Stimulated activated CD8-positive, alpha-beta memory T cell treated with anti-CD3 and anti-CD28 coated beads, Interleukin-7, amount 100 ng/mL, for 4 hours (primary cell): ENCODE data around the gene TSPO.
"Not testable (repeated sequence)": the region's sequence is repeated elsewhere in the genome, so short reads cannot be mapped to it uniquely, and the experiment has no call there.

Experiments used
- DNase-seq, 2 donors: peaks; one replicate each; pipeline ENCODE4 v3.0.0-alpha.2; 2020; ENCODE audit warnings: low read depth in 2 of 2

TSPO gene

GRCh38 chr22:43151251-43152002, at the start of gene TSPO:
Gene TSPO (plus strand): TSS chr22:43151559. CDS start chr22:43159239, 7,680 bp downstream.
- DNase-seq: peak in 1 of 2 donors; percentile 46

- not testable (repeated sequence) for DNase-seq
Observed at GRCh38 chr22:43104056-43104625, 47.2 kb upstream of the TSPO start.

- not testable (repeated sequence) for DNase-seq
Observed at GRCh38 chr22:43104950-43105349, 46.4 kb upstream of the TSPO start.

- no peak for DNase-seq
Observed at GRCh38 chr22:43106302-43106701, 45.1 kb upstream of the TSPO start.

- DNase-seq: no peak
Observed at GRCh38 chr22:43109511-43109910, 41.8 kb upstream of the TSPO start.

- no peak for DNase-seq
Observed at GRCh38 chr22:43109921-43110443, 41.4 kb upstream of the TSPO start.

- DNase-seq: peak in 1 of 2 donors; percentile 30
Observed at GRCh38 chr22:43110444-43110926, 40.9 kb upstream of the TSPO start, which contains the start of gene BIK. Gene BIK (plus strand): TSS chr22:43110750. CDS start chr22:43124023, 13,273 bp downstream.

GRCh38 chr22:43110927-43111623, 40.3 kb upstream of the TSPO start:
- DNase-seq: peak in 1 of 2 donors; percentile 42

- no peak for DNase-seq
Observed at GRCh38 chr22:43113526-43114251, 37.7 kb upstream of the TSPO start.

- DNase-seq: no peak
Observed at GRCh38 chr22:43114958-43115357, 36.4 kb upstream of the TSPO start.

GRCh38 chr22:43116932-43117331, 34.4 kb upstream of the TSPO start:
- no peak for DNase-seq

- no peak for DNase-seq
Observed at GRCh38 chr22:43118024-43118849, 33.1 kb upstream of the TSPO start.

- no peak for DNase-seq
Observed at GRCh38 chr22:43118953-43119458, 32.4 kb upstream of the TSPO start.

- no peak for DNase-seq
Observed at GRCh38 chr22:43126501-43127165, 24.7 kb upstream of the TSPO start.

- DNase-seq: no peak
Observed at GRCh38 chr22:43127166-43127908, 24.0 kb upstream of the TSPO start.

- no peak for DNase-seq
Observed at GRCh38 chr22:43128116-43128515, 23.2 kb upstream of the TSPO start.

- no peak for DNase-seq
Observed at GRCh38 chr22:43128928-43129424, 22.4 kb upstream of the TSPO start.

- no peak for DNase-seq
Observed at GRCh38 chr22:43129426-43130425, 21.6 kb upstream of the TSPO start.
